Esophagus squamous epithelium (tissue), 5 donors: ENCODE measurements around the gene SPATA33. TPM values are rescaled to one million over a fixed set of nuclear protein-coding genes. Genes with fewer than 3 reads are reported as not detected.
A peak's percentile ranks its signal among the peaks of the same experiment; 100 is the strongest.

ENCODE experiments used
- DNase-seq: peaks from one replicate; lab custom pipeline; 2025; lab: John Stamatoyannopoulos, UW
- H3K27ac ChIP-seq, 4 donors: fragments of 200-600 bp; sonication (generic); one replicate each; pipeline ENCODE4 v1.5.1; 2016 to 2019; ENCODE audit warnings: mild to moderate bottlenecking in 1 of 4
- H3K27me3 ChIP-seq, 4 donors: fragments of 200-600 bp; sonication (generic); 1 replicate in 3 of 4; 2 replicates in 1 of 4; pipeline versions ENCODE4 v1.5.1 to v1.6.0; 2017 to 2021; ENCODE audit warnings: antibody characterized with exemption in 1 of 4
- H3K36me3 ChIP-seq, 3 donors: fragments of 200-600 bp; sonication (generic); one replicate each; pipeline ENCODE4 v1.5.1; 2016 to 2019
- H3K4me1 ChIP-seq, 3 donors: fragments of 200-600 bp; sonication (generic); one replicate each; pipeline ENCODE4 v1.5.1; 2017 to 2019
- H3K4me3 ChIP-seq, 4 donors: fragments of 200-600 bp; sonication (generic); 1 replicate in 3 of 4; 2 replicates in 1 of 4; pipeline ENCODE4 v1.5.1; 2016 to 2019; ENCODE audit warnings: mild to moderate bottlenecking in 2 of 4, moderate library complexity in 1 of 4
- H3K9me3 ChIP-seq, 3 donors: fragments of 200-600 bp; sonication (generic); one replicate each; pipeline ENCODE4 v1.5.1; 2016 to 2019
- POLR2A ChIP-seq, 4 donors: fragments of 450-650 bp; IDR thresholded peaks; one replicate each; pipeline ENCODE4 v1.6.1; 2017; ENCODE audit warnings: antibody characterized with exemption in 4 of 4, mild to moderate bottlenecking in 4 of 4, moderate library complexity in 3 of 4
- WGBS, 2 donors: methylation state at CpG; one replicate each; pipeline ENCODE4 v1.1.5; 2018; 5-methylcytosine and 5-hydroxymethylcytosine counted together
- intact Hi-C: fragments of 100-400 bp; cut with DNase I; formaldehyde crosslinking; loops from one replicate; pipeline ENCODE4 v1.15.0; 2022
- total RNA-seq, 4 donors: library from RNA; depleted of rRNA; stranded (reverse); fragments of >200 nt; gene quantifications; one replicate each; pipeline ENCODE4 v1.1.0, GENCODE V29; 2016
- TF ChIP-seq, protein P1 (sequence below), 6 experiments: fragments of 450-650 bp in 4 of 6; fragments of 200-600 bp in 2 of 6; sonication (generic) in 2 of 6; IDR thresholded peaks; one replicate each; pipeline ENCODE4 v1.5.1; 2016 to 2019; ENCODE audit warnings: antibody characterized with exemption in 6 of 6, mild to moderate bottlenecking in 4 of 6, moderate library complexity in 4 of 6
- donor health status: DM: yes; HTN: yes; CAD: no.

The SPATA33 gene
- total RNA-seq, 4 donors from 2014 or later, result 1.8 to 4.9 (median 2.8) TPM

DNA sequence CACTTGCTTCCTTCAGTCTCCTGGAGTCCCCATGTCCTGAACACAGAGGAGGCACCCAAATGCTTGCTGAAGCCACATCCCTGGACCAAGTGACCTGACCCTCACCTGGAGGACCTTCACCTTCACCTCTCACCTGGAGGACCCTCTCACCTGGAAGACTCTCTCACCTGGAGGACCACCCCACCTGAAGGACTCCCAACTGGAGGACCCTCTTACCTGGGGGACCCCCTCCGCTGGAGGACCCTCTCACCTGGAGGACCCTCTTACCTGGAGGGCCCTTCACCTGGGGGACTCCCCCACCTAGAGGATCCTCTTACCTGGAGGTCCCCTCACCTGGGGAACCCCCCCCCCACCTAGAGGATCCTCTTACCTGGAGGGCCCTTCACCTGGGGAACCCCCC, 28.3 kb downstream of the SPATA33 start:
- TF ChIP-seq, protein P1, sequence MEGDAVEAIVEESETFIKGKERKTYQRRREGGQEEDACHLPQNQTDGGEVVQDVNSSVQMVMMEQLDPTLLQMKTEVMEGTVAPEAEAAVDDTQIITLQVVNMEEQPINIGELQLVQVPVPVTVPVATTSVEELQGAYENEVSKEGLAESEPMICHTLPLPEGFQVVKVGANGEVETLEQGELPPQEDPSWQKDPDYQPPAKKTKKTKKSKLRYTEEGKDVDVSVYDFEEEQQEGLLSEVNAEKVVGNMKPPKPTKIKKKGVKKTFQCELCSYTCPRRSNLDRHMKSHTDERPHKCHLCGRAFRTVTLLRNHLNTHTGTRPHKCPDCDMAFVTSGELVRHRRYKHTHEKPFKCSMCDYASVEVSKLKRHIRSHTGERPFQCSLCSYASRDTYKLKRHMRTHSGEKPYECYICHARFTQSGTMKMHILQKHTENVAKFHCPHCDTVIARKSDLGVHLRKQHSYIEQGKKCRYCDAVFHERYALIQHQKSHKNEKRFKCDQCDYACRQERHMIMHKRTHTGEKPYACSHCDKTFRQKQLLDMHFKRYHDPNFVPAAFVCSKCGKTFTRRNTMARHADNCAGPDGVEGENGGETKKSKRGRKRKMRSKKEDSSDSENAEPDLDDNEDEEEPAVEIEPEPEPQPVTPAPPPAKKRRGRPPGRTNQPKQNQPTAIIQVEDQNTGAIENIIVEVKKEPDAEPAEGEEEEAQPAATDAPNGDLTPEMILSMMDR (IDR thresholded peaks at IDR 0.05), result no peak
- H3K27me3 ChIP-seq, result no peaks in the 10 kb centered on the region
- no peaks in the 10 kb centered on the region for H3K9me3 ChIP-seq
- no peak for DNase-seq
- H3K36me3 ChIP-seq, result peaks cover 8 to 21% (median 10%) of the 10 kb centered on the region in 3 donors
- peaks cover 7 to 22% (median 8%) of the 10 kb centered on the region in 3 donors for H3K4me1 ChIP-seq
- H3K4me3 ChIP-seq, result peak overlapping the region in 2 of 4 donors; percentile 75 to 84
- 100% methylated on average over 1 of the region's 1 CpG; no CpG with 5 or more reads in 1 of the 2 donors for WGBS, 2 donors
- intact Hi-C loops, result no loop called here
- H3K27ac ChIP-seq, result no peak overlapping the region

DNA sequence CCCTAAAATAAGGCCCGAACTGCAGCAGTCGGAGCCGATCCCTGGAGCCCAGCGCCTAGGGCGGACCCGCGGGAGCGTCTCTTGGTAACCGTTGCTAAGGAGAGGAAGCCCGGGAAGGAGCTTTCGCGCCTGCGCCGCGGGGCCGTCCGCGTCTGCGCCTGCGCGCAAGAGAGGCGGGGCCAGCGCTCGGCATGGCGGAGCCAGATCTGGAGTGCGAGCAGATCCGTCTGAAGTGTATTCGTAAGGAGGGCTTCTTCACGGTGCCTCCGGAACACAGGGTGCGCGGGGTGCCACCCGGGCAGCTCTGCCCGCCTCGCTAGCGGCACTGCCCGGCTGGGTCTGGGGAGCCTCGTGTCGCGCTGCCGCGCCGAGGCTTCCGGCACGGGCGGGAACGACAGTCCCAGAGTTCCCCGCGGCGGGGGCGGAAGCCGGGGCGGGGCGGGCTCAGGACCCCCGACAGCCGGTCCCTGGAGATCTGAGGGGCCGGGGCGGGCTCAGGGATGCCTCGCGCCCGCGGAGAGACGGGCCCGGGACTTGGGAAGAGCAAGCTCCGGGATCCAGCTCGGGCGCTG, 29.0 kb downstream of the SPATA33 start, which contains the start of gene CDK10:
Gene CDK10, plus strand, starts transcription at position 170 of the 572 bp plus-strand sequence. Its CDS starts 22 bp downstream, at position 192.
- 0% methylated on average over 5 of the region's 67 CpGs; no CpG with 5 or more reads in 1 of the 2 donors for WGBS, 2 donors
- peaks cover 10 to 28% (median 13%) of the 10 kb centered on the region in 3 donors for H3K36me3 ChIP-seq
- intact Hi-C loops, result no loop called here
- peak within 1 kb of the TSS; percentile 82 to 94 (median 90) for H3K27ac ChIP-seq
- no peaks in the 10 kb centered on the region for H3K9me3 ChIP-seq
- no peaks in the 10 kb centered on the region for H3K27me3 ChIP-seq
- peaks cover 7 to 22% (median 8%) of the 10 kb centered on the region in 3 donors for H3K4me1 ChIP-seq
- H3K4me3 ChIP-seq, result peak within 1 kb of the TSS; percentile 75 to 89 (median 82)
- peak in 3 of 4 donors; percentile 32 to 79 (median 59) for TF ChIP-seq POLR2A (IDR thresholded peaks at IDR 0.05)
- TF ChIP-seq, protein P1 (IDR thresholded peaks at IDR 0.05), result no peak
- no peak for DNase-seq

DNA sequence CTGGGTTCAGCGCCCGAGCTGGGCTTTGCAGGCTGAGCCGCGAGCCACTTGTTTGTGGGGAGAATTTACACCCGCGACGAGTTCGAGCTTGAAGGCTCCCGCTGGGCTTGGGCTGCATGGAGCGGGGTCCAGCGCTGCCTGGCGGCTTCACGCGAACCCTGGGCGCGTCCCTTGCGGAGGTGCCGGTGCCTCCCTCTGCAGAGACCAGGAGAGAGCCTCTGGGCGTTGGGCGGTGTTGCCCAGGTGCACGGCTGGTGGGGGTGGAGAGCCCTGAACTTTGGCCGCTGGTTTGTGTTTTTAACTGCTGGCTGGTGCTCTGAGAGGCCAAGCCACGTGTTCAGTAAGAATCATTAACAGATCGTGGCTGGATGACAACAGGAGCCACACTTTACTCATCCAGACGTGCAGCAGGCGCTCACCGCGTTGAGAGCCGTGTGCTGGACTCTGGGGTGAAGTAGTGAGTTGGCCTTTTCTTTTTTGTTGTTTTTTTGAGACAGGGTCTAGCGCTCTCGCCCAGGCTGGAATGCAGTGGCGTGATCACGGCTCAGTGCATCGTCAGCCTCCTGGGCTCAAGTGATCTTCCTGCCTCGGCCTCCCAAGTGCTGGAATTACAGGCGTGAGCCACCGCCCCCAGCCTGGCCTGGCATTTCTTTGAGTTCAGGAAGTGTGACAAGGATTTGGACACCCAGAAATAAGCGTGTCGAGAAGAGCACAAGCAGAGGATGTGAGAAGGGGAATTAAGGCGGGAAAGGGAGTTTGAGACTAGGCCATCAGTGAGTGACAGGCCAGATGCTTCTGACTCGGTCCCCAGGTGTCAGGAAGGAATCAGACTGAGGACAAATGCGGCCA, 29.7 kb downstream of the SPATA33 start:
- H3K27me3 ChIP-seq, result no peaks in the 10 kb centered on the region
- peaks cover 7 to 22% (median 8%) of the 10 kb centered on the region in 3 donors for H3K4me1 ChIP-seq
- peaks cover 10 to 35% (median 19%) of the 10 kb centered on the region in 3 donors for H3K36me3 ChIP-seq
- H3K4me3 ChIP-seq, result peak overlapping the region; percentile 75 to 89 (median 82)
- DNase-seq, result no peak
- peak overlapping the region; percentile 82 to 94 (median 90) for H3K27ac ChIP-seq
- no peaks in the 10 kb centered on the region for H3K9me3 ChIP-seq
- TF ChIP-seq POLR2A (IDR thresholded peaks at IDR 0.05), result no peak
- TF ChIP-seq, protein P1 (IDR thresholded peaks at IDR 0.05), result no peak
- intact Hi-C loops, result no loop called here
- 15 to 25% methylated on average over 14 to 27 of the region's 42 CpGs for WGBS, 2 donors

DNA sequence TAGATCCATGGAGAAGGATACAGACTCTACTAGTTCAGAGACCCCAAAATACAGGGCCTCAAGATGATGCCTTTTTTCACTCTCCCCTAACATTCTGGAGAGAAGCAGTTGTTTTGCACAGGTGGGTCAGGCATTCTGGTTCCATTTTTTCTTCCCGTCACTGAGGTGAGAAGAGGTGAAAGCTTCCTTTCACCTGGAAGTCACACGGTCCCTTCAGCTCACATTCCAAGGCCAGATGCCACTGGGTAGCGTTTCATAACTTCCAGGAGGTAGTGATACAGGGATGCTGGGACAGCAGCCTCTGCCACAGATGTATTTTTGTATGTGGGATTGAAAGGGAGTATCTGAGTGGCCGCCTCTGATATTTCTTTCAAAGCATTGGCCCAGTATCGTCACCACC, 30.8 kb downstream of the SPATA33 start:
- intact Hi-C loops, result no loop called here
- DNase-seq, result no peak
- 93 to 100% methylated on average over 3 to 4 of the region's 5 CpGs for WGBS, 2 donors

More for the DNA sequence above, 30.8 kb downstream of the SPATA33 start:
- peaks cover 7 to 22% (median 8%) of the 10 kb centered on the region in 3 donors for H3K4me1 ChIP-seq
- H3K9me3 ChIP-seq, result no peaks in the 10 kb centered on the region
- peaks cover 10 to 46% (median 25%) of the 10 kb centered on the region in 3 donors for H3K36me3 ChIP-seq
- H3K27me3 ChIP-seq, result no peaks in the 10 kb centered on the region
- no peak overlapping the region for H3K4me3 ChIP-seq
- H3K27ac ChIP-seq, result no peak overlapping the region
- TF ChIP-seq POLR2A (IDR thresholded peaks at IDR 0.05), result no peak
- TF ChIP-seq, protein P1 (IDR thresholded peaks at IDR 0.05), result no peak
